Stimulated activated CD4-positive, alpha-beta T cell treated with anti-CD3 and anti-CD28 coated beads, Interleukin-15, amount 100 ng/mL, for 1 hour (primary cell): ENCODE data around the gene PCGF3.
"Not testable (repeated sequence)": the region's sequence is repeated elsewhere in the genome, so short reads cannot be mapped to it uniquely, and the experiment has no call there.

Experiments used
- DNase-seq, 2 donors: peaks; one replicate each; pipeline ENCODE4 v3.0.0-alpha.2; 2020; ENCODE audit warnings: low read depth in 1 of 2, low spot score in 1 of 2

PCGF3 gene

DNA sequence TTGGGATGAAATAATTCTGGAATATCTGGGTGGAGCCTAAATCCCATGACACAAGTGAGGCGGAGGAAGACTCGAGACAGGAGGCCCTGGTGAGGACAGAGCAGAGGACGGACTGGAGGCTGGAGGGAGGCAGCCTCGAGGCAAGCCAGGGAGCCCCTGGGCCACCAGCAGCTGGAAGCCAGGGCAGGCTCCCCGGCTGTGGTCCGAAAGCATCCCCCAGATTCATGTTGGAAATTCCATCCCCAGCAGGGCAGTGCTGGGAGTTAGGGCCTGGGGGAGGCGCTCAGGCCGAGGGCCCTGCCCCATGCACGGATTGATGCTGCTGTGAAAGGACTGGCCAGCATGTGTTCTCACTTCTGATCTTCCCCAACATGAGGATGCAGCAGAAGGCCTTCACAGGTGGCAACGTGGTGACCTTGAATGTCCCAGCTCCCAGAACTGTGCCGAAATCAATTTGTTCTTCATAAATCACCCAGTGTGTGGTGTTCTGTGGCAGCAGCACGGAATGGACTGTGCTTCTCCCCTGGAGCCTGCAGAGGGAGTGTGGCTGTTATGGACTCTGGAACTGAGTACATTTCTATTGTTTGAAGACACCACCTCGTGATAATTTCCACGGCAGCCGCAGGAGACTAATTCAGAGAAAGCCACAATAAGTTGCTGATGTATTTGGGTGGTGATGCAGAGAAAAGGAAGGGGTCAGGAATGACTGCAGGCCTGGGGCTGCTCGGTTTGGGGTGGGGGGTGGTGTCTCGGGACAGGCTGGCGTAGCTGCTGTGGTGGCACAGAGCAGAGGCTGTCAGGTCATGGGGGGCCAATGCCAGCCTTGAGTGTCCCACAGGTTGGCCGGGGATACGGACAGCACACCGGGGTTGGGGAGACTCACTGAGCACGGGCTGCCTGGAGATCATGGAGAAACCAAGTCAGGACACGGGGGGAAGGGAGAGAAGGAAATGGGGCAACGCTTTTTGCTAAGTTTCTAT lies 56.9 kb downstream of the PCGF3 start:
- DNase-seq = no peak

DNA sequence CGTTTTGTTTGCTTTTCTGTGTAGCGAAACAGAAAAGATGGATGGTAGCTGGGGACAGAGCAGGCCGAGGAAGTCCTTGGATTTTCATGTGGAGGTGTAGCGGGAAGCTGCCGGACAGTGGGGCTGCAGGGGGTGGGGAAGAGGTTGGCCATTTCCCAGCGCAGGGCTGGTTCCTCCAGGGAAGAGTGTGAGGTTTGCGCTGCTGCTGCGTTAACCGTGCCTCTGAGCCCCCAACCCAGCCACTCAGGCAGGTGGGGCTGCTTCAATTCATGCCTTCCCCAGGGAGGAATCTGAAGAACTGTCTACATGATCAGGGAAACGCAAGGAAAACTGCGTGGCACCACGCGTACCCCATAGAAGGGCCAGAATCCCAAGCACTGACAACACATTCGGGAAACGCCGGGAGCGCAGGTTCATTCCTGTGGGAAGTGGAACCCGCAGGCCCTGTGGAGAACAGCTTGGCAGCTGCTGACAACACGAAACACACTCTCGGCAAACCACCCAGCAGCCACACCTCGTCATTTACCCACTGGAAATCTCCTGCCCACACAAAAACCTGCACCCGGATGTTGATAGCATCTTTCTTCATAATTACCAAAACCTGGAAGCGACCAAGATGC lies 57.7 kb downstream of the PCGF3 start:
- no peak for DNase-seq

DNA sequence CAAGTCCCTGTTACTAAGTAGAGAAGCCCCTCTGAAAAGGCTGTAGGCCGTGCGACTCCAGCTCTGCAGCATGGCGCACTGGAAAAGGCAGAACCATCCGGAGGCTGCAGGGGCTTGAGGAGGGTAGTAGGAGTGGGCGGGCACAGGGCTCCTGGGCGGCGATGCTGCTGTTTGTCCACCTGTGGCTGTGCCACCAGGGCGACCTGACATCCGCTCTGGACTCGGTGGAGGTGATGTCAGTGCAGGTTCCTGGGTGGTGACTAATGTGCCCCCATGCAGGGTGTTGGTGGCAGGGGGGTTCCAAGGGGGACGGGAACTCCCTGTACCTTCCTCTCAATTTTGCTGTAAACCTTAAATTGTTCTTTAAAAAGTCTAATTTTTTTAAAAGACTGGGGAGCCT lies 58.3 kb downstream of the PCGF3 start:
- no peak for DNase-seq

DNA sequence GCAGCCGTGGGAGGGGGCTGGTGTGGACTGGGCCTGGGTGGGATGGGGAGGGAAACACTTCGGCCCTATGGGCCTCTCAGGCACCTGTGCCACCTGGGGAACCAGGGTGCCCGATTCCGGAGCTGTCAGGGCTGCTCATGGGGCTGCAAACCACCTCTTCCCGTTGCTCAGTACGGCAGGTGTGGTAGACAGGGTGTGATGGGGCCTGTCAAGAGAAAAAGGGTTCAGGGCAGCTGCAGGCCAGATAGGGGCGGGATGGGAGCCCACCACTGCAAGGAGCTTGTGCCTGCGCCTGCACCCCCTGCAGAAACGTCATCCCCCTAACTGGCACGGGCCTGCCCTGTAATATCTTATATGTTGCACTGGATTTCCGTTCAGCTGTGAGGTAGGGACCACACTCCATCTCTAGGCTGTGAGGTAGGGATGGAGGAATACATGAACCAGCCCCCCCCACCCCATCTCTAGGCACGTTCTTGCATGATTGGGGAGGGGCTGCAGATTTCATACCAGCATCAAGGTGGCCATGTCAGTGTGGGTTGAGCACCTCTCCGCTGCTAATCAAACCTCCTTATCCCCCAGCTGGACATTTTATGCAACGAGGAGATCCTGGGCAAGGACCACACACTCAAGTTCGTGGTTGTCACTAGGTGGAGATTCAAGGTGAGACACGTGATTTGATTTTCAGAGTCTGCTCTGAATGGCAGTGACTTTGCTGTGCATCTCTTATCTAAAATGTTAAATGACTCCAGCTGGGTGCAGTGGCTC lies 59.0 kb downstream of the PCGF3 start:
- no peak for DNase-seq

DNA sequence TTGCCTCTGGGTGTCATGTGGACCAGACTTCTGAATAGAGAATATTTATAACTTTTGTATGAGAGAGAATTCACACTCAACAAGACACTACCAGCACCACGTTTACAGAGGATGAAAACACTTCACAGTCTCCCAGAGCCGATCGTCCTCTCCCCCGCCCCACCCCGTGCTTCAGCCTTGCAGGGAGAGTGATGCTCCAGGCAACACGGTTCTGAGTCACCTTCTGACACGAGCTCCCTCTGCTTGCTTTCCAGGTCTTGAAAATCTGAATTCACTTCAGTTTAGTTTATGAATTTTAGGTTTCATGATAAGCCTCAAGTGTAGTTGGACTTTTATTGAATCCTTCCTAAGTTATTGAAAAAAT lies 60.5 kb downstream of the PCGF3 start:
- no peak for DNase-seq

DNA sequence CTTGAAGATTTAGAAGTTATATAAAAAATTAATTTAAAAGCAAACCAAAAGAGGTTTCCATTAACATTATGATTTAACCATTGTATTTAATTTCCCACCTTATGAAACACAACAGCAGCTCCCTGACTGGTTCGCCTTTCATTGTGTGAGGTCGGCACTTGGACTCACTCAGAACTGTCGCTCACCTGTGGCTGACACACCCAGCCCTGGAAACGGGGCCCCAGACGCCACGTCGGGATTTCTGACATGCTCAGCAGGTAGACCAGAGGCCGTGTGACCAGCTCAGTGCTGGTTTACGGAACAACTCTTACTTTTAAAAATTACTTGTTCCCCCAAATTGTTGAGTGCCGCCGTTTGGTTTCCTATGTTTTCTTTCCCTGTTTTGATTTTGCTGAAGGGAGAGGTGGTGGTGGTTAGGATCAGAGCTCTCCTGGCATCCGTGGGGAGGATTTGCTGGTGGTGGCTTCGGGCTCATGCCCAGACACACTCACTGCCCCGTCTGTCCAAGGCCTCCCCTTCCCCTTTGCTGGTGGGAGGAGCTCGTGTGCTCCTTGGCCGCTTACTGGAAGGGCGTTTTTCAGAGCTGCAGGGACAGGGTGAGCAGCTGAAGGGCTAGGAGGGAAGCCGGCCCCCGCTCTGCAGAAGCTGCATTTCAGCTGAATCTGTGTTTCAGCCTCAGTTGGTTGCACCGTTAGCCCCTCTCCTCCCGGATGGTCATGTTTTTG lies 61.1 kb downstream of the PCGF3 start:
- no peak for DNase-seq

DNA sequence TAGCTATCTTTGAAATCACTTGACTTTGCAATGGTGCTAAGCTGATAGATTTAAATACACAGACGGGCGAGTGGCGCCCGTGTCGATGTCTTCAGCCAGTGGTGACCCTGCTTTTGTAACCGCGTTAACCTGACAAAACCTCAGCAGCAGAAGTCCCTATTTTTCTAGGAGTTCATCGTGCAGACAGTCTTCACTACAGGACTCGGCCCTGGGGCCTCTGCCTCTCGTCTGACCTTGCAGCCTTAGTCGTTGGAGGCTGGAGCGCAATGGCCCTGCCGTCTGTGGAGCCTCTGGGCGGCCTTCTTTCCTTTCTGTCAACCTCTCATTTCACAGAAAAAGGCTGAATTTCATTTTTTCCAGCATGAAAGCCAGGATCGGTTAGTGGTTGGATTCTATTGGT lies 62.4 kb downstream of the PCGF3 start:
- DNase-seq = no peak

DNA sequence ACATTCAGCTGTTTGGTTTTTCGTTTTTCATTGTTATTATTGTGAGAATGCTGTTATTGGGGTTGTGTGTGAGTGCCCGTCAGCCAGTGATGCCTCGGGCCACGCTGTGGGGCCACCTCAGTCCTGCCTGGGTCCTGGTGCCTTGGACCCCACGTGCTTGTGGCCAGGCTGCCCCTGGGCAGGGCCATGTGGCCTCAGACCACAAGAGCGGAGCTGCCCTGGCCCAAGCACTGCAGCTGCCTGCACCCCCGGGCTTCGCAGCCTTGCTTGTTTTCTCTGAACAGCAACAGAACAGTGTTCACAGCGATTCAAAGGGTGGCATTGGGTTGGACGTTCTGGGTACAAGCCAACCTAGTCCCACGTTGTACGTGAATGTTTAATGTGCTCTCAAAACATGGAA lies 63.4 kb downstream of the PCGF3 start:
- no peak for DNase-seq

DNA sequence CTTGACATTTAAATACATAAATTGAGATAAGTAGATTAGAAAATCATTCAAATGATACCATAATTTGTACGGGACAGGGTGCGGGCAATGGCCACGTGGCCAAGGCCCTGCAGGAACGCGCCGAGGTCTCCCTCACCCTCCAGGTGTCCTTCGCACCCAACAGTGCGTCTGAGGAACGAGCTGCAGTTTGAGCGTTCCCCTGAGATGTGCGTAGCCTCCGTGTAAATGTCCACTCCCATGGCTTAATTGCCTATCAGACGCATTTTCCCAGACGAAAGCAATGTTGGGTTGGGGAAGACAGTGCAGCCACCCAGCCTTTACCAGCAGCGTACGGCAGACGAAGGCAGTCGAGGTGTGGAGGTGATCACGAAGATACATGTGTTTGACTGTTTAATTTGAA lies 63.9 kb downstream of the PCGF3 start:
- no peak for DNase-seq

DNA sequence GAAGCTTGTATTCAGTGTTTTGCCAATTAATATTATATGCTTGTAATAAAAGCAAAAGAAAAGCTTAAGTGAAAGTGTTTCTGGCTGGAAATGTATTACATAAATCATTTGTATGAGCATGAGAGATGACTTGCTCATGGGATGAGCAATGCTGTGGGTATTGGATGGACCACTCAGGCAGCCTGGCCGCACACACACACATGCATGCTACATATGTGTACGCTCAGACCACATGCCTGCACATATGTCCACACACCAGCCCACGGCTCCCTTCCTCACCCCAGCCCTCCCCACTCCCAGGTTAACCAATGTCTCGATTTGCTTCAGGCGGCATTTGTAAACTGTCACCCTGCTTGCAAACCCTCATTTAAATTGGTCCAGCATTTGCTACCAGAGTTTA lies 64.4 kb downstream of the PCGF3 start:
- no peak for DNase-seq

DNA sequence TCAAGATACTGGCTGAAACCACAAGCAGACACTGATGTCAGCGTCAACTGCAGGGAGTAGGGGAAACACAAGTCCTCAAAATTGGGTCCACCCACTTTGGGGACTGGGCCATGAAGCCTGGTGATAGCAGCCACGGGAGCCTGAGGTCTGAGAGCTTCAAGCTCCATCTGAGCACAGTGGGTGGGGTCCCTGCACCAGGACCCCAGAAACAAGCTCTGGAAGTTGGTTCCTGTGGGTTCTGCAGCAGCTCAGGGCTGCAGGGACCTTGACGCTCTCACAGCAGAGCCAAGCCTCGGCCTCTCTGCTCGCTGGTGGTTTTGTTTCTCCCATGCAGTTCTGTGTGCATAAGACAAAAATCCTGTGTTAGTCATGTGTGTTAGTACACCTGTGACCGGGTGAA lies 65.8 kb downstream of the PCGF3 start:
- DNase-seq = no peak

DNA sequence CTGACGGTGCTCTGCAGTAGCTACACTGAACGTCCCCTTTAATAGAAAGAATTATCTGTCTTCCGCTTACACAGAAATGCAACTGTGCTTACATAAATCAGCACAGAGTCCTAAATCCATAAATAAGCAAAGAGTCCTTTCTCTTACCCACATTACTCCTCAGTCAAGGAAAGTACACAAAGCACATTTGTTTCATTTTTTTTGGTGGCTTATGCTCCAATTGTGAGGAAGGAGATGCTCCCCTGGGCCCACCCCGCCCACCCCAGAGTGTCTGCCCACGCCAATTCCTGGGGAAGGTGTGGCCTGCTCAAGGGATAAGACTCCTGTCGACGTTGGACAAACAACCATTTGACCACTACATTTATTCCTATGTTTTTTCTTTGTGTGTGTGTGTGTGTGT lies 66.5 kb downstream of the PCGF3 start:
- no peak for DNase-seq

DNA sequence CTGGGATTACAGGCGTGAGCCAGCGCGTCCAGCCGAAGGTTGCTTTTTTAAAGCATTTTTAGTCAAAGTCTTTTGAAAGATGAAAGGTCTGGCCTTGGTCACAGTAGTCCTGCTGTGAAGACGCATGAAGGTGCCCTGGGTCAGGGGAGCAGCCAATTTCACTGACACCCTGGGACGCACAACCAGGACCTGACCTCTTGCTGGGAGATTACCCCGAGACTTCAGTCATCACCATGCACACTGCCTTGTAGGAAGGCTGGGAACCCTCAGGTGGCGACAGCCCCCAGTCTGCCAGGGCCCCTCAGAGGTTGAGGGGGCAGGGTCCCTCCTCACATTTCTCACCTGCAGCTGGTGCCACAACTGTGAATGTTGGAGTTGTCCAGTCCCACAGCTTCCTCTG lies 67.1 kb downstream of the PCGF3 start:
- no peak for DNase-seq

DNA sequence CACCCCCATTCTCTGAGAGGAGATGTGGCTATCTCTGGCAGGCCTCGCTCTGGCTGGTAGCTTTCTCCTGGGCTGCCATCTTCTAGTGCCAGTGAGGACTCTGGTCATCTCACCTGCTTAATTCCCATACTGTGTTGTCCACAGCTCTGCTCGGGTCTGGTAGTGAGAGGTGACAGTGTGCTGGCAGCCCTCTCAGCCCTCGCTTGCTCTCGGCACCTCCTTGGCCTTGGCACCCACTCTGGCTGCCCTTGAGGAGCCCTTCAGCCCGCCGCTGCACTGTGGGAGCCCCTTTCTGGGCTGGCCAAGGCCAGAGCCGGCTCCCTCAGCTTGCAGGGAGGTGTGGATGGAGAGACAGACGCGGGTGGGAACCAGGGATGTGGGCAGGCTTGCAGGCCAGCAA lies 67.6 kb downstream of the PCGF3 start:
- DNase-seq = no peak

DNA sequence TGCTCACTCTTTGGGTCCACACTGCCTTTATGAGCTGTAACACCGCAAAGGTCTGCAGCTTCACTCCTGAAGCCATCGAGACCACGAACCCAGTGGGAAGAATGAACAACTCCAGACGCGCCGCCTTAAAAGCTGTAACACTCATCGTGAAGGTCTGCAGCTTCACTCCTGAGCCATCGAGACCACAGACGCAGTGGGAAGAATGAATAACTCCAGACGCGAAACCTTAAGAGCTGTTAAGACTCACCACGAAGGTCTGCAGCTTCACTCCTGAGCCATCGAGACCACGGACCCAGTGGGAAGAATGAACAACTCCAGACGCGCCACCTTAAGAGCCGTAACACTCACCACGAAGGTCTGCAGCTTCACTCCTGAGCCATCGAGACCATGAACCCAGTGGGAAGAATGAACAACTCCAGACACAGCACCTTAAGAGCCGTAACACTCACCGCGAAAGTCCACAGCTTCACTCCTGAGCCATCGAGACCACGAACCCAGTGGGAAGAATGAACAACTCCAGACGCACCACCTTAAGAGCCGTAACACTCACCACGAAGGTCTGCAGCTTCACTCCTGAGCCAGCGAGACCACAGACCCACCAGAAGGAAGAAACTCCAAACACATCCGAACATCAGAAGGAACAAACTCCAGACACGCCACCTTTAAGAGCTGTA lies 68.9 kb downstream of the PCGF3 start:
- DNase-seq = not testable (repeated sequence)

DNA sequence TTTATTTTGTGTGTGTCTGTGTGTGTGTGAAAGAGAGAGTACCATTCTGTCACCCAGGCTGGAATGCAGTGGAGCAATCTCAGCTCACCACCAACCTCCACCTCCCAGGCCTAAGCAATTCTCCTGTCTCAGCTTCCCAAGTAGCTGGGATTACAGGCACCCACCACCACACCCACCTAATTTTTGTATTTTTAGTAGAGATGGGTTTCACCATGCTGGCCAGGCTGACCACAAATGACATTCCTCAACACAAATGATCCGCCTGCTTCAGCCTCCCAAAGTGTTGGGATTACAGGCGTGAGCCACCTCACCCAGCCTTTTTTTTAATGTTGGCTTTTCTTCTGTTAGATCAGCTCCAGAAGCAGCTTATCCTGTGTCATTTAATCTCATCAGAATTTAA lies 69.9 kb downstream of the PCGF3 start:
- DNase-seq = not testable (repeated sequence)

DNA sequence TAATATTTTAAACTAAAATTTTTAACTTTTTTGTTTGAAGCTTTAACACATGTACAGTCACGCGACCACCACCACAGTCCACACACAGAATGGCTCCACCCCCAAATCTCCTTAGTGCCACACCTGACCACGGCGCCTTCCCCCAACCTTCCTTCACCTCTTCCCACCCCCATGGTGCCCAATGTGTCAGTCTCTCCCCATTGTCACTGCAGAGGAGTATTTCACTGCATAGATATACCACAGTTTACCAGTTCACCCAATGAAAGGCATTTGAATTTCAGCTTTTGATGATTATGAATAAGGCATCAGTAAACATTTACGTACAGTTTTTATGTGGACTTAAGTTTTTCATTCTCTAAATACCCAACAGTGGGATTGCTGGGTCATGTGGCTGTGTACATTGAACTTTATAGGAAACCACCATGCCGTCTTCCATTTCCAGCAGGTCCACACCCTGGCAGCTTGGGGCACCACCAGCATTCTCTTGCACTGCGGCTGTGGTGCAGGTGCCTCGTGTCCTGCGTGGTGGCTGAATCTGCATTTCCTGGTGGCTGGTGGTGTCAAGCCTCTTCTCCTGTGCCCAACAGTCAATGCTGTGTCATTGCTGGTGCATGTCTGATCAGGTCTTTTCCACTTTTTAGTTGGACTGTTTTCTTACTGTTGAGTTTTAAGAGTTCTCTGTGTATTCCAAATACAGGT lies 71.3 kb downstream of the PCGF3 start:
- DNase-seq = no peak

DNA sequence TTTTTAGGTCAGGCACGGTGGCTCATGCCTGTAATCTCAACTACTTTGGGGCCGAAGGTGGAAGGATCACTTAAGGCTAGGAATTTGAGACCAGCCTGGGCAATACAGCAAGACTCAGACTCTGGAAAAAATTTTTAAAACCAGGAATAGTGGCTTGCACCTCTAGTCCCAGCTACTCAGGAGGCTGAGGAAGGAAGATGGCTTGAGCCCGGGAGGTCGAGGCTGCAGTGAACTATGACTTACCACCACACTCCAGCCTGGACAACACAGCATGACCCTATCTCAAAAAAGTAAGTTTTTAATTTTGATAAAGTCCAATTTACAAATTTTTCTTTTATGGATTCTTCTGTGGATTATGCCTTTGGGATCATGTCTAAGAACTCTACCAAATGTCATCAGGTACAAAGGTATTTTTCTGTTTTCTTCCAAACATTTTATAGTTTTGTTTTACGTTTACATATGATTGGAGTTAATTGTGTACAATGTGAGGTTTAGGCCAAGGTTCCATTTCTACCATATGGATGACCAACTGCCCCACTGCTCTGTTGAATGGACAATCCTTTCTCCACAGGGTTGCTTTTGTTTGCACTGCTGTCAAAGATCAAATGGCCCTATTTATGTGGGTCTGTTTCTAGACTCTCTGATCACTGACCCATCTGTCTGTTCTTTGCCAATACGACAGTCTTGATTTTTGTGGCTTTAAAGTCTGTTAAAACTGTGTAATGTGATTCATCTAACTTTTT lies 72.1 kb downstream of the PCGF3 start:
- DNase-seq = no peak

DNA sequence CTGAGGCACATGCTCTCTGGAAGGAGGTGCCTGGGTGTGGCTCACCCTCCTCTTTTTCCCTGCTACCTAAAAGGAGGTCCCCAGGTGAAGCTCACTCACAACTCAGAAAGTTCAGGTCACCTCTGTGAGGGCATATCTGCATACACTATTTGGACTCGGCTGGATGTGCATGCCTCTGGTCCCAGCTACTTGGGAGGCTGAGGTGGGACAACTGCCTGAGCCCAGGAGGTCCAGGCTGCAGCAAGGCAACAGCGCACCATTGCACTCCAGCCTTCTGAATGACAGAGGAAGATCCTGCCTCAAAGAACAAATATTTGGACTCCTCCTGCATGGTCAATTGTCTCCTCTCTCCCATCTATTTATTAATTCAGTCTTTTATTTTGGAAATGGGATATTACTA lies 73.9 kb downstream of the PCGF3 start:
- no peak for DNase-seq
